CD4-positive, alpha-beta T cell treated with Interleukin-15 for 4 hours (primary cell): Measurements from ENCODE around the gene PPP1R3F.
A peak's percentile ranks its signal among the peaks of the same experiment; 100 is the strongest.

ENCODE experiments used
- DNase-seq: peaks from one replicate; pipeline ENCODE4 v3.0.0-alpha.2; 2020; ENCODE audit warnings: low spot score

PPP1R3F gene

GRCh38 chrX:49249071-49249470, 20.5 kb upstream of the PPP1R3F start:
- no peak for DNase-seq

- DNase-seq: no peak
Measured at GRCh38 chrX:49249616-49250015, 20.0 kb upstream of the PPP1R3F start.

GRCh38 chrX:49250066-49250465, 19.5 kb upstream of the PPP1R3F start:
- DNase-seq: no peak

GRCh38 chrX:49250578-49250977, 19.0 kb upstream of the PPP1R3F start:
- no peak for DNase-seq

- no peak for DNase-seq
Measured at GRCh38 chrX:49251325-49251724, 18.3 kb upstream of the PPP1R3F start.

GRCh38 chrX:49254639-49255038, 15.0 kb upstream of the PPP1R3F start:
- no peak for DNase-seq

GRCh38 chrX:49256268-49256995, 13.2 kb upstream of the PPP1R3F start:
- no peak for DNase-seq

GRCh38 chrX:49257074-49257790, 12.4 kb upstream of the PPP1R3F start:
- no peak for DNase-seq

- DNase-seq: peak; percentile 34
Measured at GRCh38 chrX:49257846-49258748, 11.5 kb upstream of the PPP1R3F start.

GRCh38 chrX:49258749-49259124, 10.9 kb upstream of the PPP1R3F start:
- no peak for DNase-seq

GRCh38 chrX:49260221-49260985, 9.2 kb upstream of the PPP1R3F start:
- no peak for DNase-seq

- no peak for DNase-seq
Measured at GRCh38 chrX:49262603-49263002, 7.0 kb upstream of the PPP1R3F start.

GRCh38 chrX:49263631-49264030, 6.0 kb upstream of the PPP1R3F start:
- no peak for DNase-seq

- peak; percentile 43 for DNase-seq
Measured at GRCh38 chrX:49264460-49264859, 5.1 kb upstream of the PPP1R3F start, which contains the start of gene FOXP3. Gene FOXP3 (minus strand): TSS chrX:49264710. CDS start chrX:49258505, 6,205 bp downstream.

- DNase-seq: no peak
Measured at GRCh38 chrX:49266523-49267445, 2.8 kb upstream of the PPP1R3F start.

GRCh38 chrX:49268702-49269009, 937 bp upstream of the PPP1R3F start:
- no peak for DNase-seq

- DNase-seq: peak; percentile 97
Measured at GRCh38 chrX:49269010-49269766, 405 bp upstream of the PPP1R3F start.

GRCh38 chrX:49270249-49270921, 792 bp downstream of the PPP1R3F start:
- no peak for DNase-seq

- no peak for DNase-seq
Measured at GRCh38 chrX:49271341-49271740, 1.7 kb downstream of the PPP1R3F start.
